K562 (cell line): ENCODE results near the gene GGA3. TPM values are rescaled to one million over a fixed set of nuclear protein-coding genes. Genes with fewer than 3 reads are reported as not detected.

Experiments
- AFF4 ChIP-seq: sonication (generic); formaldehyde crosslinking; IDR thresholded peaks from 2 replicates; pipeline ENCODE4 v1.8.0; 2023; ENCODE audit warnings: mild to moderate bottlenecking, missing genetic modification reagents
- C11orf30 ChIP-seq: fragments of 450-650 bp; IDR thresholded peaks from 2 replicates; pipeline ENCODE4 v1.6.1; 2016; ENCODE audit warnings: low read depth, mild to moderate bottlenecking
- COPS2 ChIP-seq: fragments of 450-650 bp; conservative IDR thresholded peaks from 2 replicates; pipeline ENCODE4 v1.6.1; 2016; ENCODE audit warnings: mild to moderate bottlenecking, moderate library complexity
- E2F3 ChIP-seq: fragments of 250-450 bp; sonication (Bioruptor Pico); IDR thresholded peaks from 2 replicates; pipeline ENCODE4 v1.4.0; 2020; ENCODE audit warnings: mild to moderate bottlenecking
- FOSL1 ChIP-seq: fragments of 200-800 bp; sonication (Bioruptor generic); conservative IDR thresholded peaks from 2 replicates; pipeline ENCODE4 v1.6.1; 2016; ENCODE audit warnings: missing genetic modification characterization, missing compliant biosample characterization
- JUND ChIP-seq, 2 experiments: IDR thresholded peaks; 2 replicates in 1 of 2; 3 replicates in 1 of 2; pipeline ENCODE4 v1.6.1; 2011; ENCODE audit warnings: borderline replicate concordance in 2 of 2, low read depth in 2 of 2, low read length in 2 of 2, improper control_type of control experiment in 1 of 2, missing biosample characterization in 1 of 2, missing genetic modification characterization in 1 of 2, missing genetic modification reagents in 1 of 2
- KDM2B ChIP-seq: fragments of 250-450 bp; sonication (Bioruptor Pico); IDR thresholded peaks from 2 replicates; pipeline ENCODE4 v1.8.0; 2021; ENCODE audit warnings: mild to moderate bottlenecking, moderate library complexity
- POLR2A ChIP-seq: fragments of 450-650 bp; conservative IDR thresholded peaks from 2 replicates; pipeline ENCODE4 v1.6.1; 2016
- RB1 ChIP-seq: fragments of 450-650 bp; IDR thresholded peaks from 2 replicates; pipeline ENCODE4 v1.6.1; 2017; ENCODE audit warnings: low read depth, mild to moderate bottlenecking
- SP2 ChIP-seq: IDR thresholded peaks from 2 replicates; pipeline ENCODE4 v1.6.1; 2011; ENCODE audit warnings: mild to moderate bottlenecking, low read depth, low read length, moderate library complexity; ENCODE audit not compliant: poor library complexity, severe bottlenecking; ENCODE audit errors: extremely low read depth
- TAL1 ChIP-seq: fragments of 450-650 bp; IDR thresholded peaks from 2 replicates; pipeline ENCODE4 v1.6.1; 2016; ENCODE audit warnings: mild to moderate bottlenecking
- TEAD2 ChIP-seq: fragments of 450-650 bp; IDR thresholded peaks from 2 replicates; pipeline ENCODE4 v1.6.1; 2016; ENCODE audit warnings: missing genetic modification characterization, control low read depth, missing compliant biosample characterization
- TGIF2 ChIP-seq: sonication (generic); formaldehyde crosslinking; IDR thresholded peaks from 2 replicates; pipeline ENCODE4 v1.8.1; 2022; ENCODE audit warnings: mild to moderate bottlenecking, missing genetic modification reagents, moderate library complexity
- TRIM25 ChIP-seq: fragments of 450-650 bp; IDR thresholded peaks from 2 replicates; pipeline ENCODE4 v1.7.0; 2016; ENCODE audit warnings: borderline replicate concordance
- polyA plus RNA-seq, 8 experiments: library from polyadenylated mRNA; depleted of rRNA in 4 of 8; stranded (reverse) in 5 of 8; unstranded in 3 of 8; fragments of >200 nt; fragmentation: Nextera tagmentation in 2 of 8; fragmentation: Illumina TruSeq in 1 of 8; extraction: Ambion mirVana in 2 of 8; extraction: Trizol in 1 of 8; gene quantifications; 2 replicates each; pipeline versions ENCODE4 v1.2.1 to v1.2.3, GENCODE V29; 2011 to 2014; ENCODE audit warnings: inconsistent platforms in 1 of 8, missing spikeins in 1 of 8
- total RNA-seq, 7 experiments: library from RNA; depleted of rRNA in 6 of 7; stranded (reverse); fragments of >200 nt in 6 of 7; fragmentation: Illumina TruSeq in 2 of 7; extraction: Trizol in 2 of 7; gene quantifications; 2 replicates each; pipeline versions ENCODE4 v1.2.1 to v1.2.3, GENCODE V29; 2011 to 2021; ENCODE audit warnings: low replicate concordance in 1 of 7
- TF ChIP-seq, protein P1 (sequence below), 2 experiments: fragments of 450-650 bp; formaldehyde crosslinking in 1 of 2; IDR thresholded peaks; 2 replicates each; pipeline versions ENCODE4 v1.4.0 to v1.6.1; 2014 to 2020; ENCODE audit warnings: mild to moderate bottlenecking in 2 of 2, borderline replicate concordance in 1 of 2, low read depth in 1 of 2

The GGA3 gene
- total and polyA plus RNA-seq, 9 of the 15 experiments (the other 6 are each of a cell fraction or from before 2014, with no cell fraction given) = 5.7 to 64.9 (median 25.4) TPM

- TF ChIP-seq AFF4 (CRISPR knock-in tag) = no peak
- no peak for TF ChIP-seq C11orf30
- TF ChIP-seq TRIM25 = no peak
- no peak for TF ChIP-seq TEAD2 (tag)
- peak; percentile 75 for TF ChIP-seq RB1
- TF ChIP-seq FOSL1 (tag) = no peak
- TF ChIP-seq SP2 = no peak
- no peak for TF ChIP-seq COPS2
- no peak for TF ChIP-seq E2F3 (CRISPR knock-in tag)
- peak; percentile 58 for TF ChIP-seq POLR2A
- TF ChIP-seq JUND (IDR thresholded peaks at IDR 0.05; ENCODE audit: borderline replicate concordance, low read depth, low read length) = no peak
- no peak for TF ChIP-seq JUND (tag; IDR thresholded peaks at IDR 0.05; ENCODE audit: borderline replicate concordance, low read depth, low read length)
- TF ChIP-seq, protein P1, sequence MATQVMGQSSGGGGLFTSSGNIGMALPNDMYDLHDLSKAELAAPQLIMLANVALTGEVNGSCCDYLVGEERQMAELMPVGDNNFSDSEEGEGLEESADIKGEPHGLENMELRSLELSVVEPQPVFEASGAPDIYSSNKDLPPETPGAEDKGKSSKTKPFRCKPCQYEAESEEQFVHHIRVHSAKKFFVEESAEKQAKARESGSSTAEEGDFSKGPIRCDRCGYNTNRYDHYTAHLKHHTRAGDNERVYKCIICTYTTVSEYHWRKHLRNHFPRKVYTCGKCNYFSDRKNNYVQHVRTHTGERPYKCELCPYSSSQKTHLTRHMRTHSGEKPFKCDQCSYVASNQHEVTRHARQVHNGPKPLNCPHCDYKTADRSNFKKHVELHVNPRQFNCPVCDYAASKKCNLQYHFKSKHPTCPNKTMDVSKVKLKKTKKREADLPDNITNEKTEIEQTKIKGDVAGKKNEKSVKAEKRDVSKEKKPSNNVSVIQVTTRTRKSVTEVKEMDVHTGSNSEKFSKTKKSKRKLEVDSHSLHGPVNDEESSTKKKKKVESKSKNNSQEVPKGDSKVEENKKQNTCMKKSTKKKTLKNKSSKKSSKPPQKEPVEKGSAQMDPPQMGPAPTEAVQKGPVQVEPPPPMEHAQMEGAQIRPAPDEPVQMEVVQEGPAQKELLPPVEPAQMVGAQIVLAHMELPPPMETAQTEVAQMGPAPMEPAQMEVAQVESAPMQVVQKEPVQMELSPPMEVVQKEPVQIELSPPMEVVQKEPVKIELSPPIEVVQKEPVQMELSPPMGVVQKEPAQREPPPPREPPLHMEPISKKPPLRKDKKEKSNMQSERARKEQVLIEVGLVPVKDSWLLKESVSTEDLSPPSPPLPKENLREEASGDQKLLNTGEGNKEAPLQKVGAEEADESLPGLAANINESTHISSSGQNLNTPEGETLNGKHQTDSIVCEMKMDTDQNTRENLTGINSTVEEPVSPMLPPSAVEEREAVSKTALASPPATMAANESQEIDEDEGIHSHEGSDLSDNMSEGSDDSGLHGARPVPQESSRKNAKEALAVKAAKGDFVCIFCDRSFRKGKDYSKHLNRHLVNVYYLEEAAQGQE (IDR thresholded peaks at IDR 0.05; ENCODE audit: borderline replicate concordance) = peak; percentile 52; the same call in 1 of the 2 replicates
- TF ChIP-seq, protein P1 (CRISPR knock-in tag; IDR thresholded peaks at IDR 0.05; ENCODE audit: low read depth) = no peak
- TF ChIP-seq TGIF2 = no peak
- TF ChIP-seq TAL1 = no peak
- no peak for TF ChIP-seq KDM2B (CRISPR knock-in tag)
These were observed 22.7 kb downstream of the GGA3 start (continued) for GRCh38 chr17:75238684-75239191.
